ENCODE results near the gene MCC.

MCC gene

DNA sequence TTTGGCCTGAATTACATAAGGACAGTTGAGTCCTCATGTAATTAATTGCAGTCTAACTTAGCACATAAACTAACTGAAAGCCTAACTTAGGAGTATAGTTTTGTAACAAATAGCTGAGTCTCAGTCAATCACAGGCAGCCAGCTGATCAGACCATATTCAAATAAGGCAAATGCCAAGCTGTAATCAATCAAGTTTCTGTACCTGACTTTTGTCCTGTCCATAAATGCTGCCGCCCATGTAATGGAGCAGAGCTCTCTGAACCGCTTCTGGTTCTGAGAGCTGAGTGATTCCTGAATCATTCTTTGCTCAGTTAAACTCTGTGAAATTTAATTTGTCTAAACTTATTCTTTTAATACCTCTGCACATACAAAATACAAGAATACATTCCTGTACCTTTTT is 158.3 kb downstream of the MCC start:
- Mint-ChIP-seq H3K4me3 (no peak overlapping the region), H3K27me3 (ENCODE audit: low read depth, poor library complexity) (no peaks in the 10 kb centered on the region), H3K27ac (no peak overlapping the region), H3K4me1 (peaks cover 4% of the 10 kb centered on the region), H3K36me3 (ENCODE audit: low read depth) (no peaks in the 10 kb centered on the region), H3K9me3 (no peaks in the 10 kb centered on the region)
- TF ChIP-seq, protein P1, sequence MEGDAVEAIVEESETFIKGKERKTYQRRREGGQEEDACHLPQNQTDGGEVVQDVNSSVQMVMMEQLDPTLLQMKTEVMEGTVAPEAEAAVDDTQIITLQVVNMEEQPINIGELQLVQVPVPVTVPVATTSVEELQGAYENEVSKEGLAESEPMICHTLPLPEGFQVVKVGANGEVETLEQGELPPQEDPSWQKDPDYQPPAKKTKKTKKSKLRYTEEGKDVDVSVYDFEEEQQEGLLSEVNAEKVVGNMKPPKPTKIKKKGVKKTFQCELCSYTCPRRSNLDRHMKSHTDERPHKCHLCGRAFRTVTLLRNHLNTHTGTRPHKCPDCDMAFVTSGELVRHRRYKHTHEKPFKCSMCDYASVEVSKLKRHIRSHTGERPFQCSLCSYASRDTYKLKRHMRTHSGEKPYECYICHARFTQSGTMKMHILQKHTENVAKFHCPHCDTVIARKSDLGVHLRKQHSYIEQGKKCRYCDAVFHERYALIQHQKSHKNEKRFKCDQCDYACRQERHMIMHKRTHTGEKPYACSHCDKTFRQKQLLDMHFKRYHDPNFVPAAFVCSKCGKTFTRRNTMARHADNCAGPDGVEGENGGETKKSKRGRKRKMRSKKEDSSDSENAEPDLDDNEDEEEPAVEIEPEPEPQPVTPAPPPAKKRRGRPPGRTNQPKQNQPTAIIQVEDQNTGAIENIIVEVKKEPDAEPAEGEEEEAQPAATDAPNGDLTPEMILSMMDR (IDR thresholded peaks at IDR 0.05) = no peak
- no peak for DNase-seq

DNA sequence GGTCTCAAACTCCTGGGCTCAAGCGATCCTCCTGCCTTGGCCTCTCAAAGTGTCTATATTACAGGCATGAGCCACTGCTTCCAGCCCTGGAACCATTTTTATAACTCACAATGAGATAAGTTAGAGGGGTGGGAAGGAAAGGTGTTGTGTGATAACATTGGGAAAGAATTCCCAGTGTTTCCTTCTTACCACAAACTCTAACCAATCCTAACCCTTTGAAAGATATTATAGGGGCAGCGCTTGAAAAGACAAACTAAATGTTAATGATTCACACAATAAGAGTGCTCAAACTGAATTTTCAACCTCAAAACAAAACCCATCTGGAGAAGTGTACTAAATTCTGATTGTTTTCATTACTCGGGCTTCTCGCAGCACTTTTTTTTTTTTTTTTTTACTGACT is 163.2 kb downstream of the MCC start:
- Mint-ChIP-seq H3K9me3 (no peaks in the 10 kb centered on the region), H3K27ac (no peak overlapping the region), H3K4me3 (no peak overlapping the region), H3K27me3 (ENCODE audit: low read depth, poor library complexity) (peaks cover 3% of the 10 kb centered on the region), H3K36me3 (ENCODE audit: low read depth) (no peaks in the 10 kb centered on the region), H3K4me1 (no peaks in the 10 kb centered on the region)
- TF ChIP-seq, protein P1 (IDR thresholded peaks at IDR 0.05) = no peak
- DNase-seq = no peak

DNA sequence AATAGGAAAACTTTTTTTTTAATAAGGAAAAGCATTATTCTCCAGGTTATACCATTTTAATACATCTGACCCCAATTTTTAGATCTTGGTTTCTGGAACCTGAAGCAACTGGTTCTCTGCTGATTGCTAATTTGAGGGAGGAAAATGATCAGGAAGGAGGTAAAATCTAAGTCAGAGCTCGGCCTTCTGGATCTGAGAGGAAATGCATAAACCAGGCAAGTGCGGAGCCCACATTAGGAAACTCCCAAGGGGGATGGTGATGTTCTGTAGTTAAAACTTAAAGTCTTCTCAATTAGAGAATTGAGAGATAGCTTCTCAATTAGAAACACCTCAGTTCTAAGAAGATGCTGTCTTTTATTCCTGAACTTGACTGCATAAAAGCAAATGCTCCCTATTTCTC is 167.0 kb downstream of the MCC start:
- TF ChIP-seq, protein P1 (IDR thresholded peaks at IDR 0.05) = no peak
- Mint-ChIP-seq H3K4me3 (no peak overlapping the region), H3K27ac (no peak overlapping the region), H3K9me3 (no peaks in the 10 kb centered on the region), H3K36me3 (ENCODE audit: low read depth) (no peaks in the 10 kb centered on the region), H3K4me1 (no peaks in the 10 kb centered on the region), H3K27me3 (ENCODE audit: low read depth, poor library complexity) (peaks cover 3% of the 10 kb centered on the region)
- DNase-seq = no peak

DNA sequence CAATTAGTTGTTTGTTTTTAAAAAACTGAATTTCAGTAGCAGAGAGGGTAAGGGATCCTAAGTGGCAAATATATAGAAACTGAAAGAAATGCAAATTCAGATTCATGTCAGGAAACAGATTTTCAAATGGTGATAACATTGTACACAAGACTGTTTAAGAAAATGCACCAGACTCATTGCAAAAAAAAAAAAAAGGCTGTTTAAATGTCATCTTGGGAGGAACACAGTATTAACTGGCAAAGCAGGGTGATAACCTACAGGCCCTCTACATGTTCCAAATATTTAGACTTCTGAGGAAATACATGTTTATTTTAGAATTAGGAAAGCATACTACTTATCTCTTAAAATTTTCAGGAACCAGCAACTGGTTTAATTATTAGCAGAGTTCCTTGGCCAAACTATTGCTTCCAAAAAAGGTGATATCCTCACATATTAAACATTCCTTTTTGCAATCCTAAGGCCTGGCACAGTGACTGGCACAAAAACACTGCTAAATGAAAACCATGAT is 167.9 kb downstream of the MCC start:
- Mint-ChIP-seq H3K4me1 (no peaks in the 10 kb centered on the region), H3K4me3 (no peak overlapping the region), H3K27ac (no peak overlapping the region), H3K27me3 (ENCODE audit: low read depth, poor library complexity) (peaks cover 3% of the 10 kb centered on the region), H3K36me3 (ENCODE audit: low read depth) (no peaks in the 10 kb centered on the region), H3K9me3 (no peaks in the 10 kb centered on the region)
- TF ChIP-seq, protein P1 (IDR thresholded peaks at IDR 0.05) = no peak
- no peak for DNase-seq

DNA sequence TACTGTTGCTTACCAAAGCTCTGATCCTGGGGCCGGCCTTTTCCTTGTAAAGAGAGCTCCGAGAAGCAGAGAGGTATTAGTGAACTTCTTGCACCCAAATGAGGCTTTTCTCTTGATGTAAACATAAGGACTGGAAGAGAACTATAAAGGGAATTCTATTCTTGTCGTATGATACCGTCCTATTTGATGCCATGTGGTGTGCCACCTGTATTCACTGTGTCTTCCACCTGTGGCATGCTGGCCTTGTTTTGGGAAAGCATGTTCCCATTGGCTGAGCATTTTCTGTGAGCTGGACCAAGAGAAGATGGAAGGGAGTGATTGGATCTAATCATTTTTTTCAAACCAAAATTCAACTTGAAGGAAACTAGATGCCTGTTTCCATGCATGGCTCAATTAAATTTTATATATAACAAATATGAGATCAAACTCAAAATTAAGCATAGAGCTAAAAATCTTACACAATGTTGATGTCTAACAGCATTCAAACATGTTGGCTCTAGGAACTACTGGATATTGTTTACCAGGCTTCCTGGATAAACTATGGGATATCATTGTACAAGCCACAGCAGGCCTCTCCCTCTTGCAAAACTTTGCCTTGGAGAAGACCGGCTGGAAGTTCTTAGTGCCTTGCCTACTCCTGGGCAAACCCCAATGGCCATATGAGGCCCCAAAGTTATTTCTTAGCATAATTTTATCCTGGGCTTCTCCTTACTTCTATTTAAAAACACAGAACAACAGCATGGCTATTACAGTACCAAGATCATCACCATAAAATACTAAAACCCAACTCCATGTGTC is 168.8 kb downstream of the MCC start:
- H3K4me1 Mint-ChIP-seq = no peaks in the 10 kb centered on the region
- H3K9me3 Mint-ChIP-seq = no peaks in the 10 kb centered on the region
- no peak overlapping the region for H3K4me3 Mint-ChIP-seq
- no peak overlapping the region for H3K27ac Mint-ChIP-seq
- no peaks in the 10 kb centered on the region for H3K36me3 Mint-ChIP-seq (ENCODE audit: low read depth)
- peaks cover 3% of the 10 kb centered on the region for H3K27me3 Mint-ChIP-seq (ENCODE audit: low read depth, poor library complexity)
- TF ChIP-seq, protein P1 (IDR thresholded peaks at IDR 0.05) = no peak
- no peak for DNase-seq

DNA sequence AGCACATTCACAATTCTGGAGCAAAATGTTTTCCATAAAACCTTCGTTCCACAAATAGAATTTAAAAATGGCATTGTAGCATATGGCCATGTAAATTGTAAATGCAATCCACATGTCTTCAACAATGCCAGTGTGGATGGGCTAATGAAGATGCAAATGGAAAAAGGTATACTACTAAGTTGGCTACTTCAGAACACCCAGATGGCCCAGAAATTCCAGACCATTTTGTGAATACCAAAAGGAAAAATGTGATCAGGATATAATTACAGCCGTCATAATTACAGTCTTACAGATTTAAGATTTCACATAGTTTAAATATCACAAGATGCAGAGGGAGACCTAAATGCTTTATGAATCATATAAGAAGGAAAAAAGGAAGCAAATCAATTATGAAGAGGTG is 170.6 kb downstream of the MCC start:
- Mint-ChIP-seq H3K36me3 (ENCODE audit: low read depth) (no peaks in the 10 kb centered on the region), H3K27me3 (ENCODE audit: low read depth, poor library complexity) (no peaks in the 10 kb centered on the region), H3K4me1 (no peaks in the 10 kb centered on the region), H3K27ac (no peak overlapping the region), H3K9me3 (no peaks in the 10 kb centered on the region), H3K4me3 (no peak overlapping the region)
- TF ChIP-seq, protein P1 (IDR thresholded peaks at IDR 0.05) = no peak
- no peak for DNase-seq
